SW480 (cell line): ENCODE data around the gene HEXIM2.
"Not testable (repeated sequence)": the region's sequence is repeated elsewhere in the genome, so short reads cannot be mapped to it uniquely, and the experiment has no call there.

ENCODE experiments used
- DNase-seq: peaks from one replicate; pipeline ENCODE4 v3.0.0-alpha.2; 2016; ENCODE audit warnings: low spot score

HEXIM2 gene

GRCh38 chr17:45161288-45162024, at the start of gene HEXIM2:
TSS of gene HEXIM2 (plus strand) at chr17:45161875. CDS start at chr17:45162794, 919 bp downstream.
- peak; percentile 99 for DNase-seq

DNA sequence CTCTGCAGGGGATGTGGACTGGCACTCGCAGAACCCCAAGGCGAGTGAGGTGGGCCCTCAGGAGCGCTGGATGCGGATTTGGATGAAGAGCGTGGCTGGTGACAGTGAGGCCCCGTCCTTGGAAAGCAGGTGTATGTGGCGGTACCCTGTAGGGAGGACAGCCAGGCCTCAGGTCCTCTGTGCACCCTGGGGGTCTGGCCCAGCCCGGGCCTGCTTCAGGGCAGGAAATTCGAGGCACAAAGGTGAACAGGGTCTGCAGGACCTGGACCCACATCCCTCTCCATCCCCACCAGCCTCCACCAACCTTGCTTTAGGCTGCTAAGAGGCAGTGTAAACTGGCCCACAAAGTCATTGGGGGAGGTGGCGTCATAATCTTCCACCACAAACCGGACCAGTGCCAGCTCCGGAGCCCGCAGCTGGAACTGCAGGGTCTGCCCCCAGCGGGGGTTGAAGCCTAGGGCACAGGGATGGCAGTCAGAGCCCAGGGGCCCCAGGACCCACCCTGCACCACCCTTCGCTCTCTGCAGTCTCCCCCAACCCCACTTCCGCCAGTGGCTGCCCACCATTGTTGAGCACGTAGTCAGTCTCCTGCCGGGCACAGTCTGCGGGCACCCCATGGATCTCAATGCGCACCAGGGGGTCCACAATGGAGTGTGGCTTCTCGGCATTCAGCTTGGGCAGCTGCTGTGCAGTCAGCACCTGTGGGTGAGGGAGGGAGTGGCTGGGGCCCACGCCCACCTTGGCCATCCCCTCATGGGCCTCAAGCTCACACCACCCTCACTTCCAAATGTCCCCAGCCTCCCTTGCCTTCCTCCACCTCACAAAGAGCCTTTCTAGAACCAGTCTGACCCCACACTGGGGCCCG, 48.9 kb upstream of the HEXIM2 start:
- no peak for DNase-seq

DNA sequence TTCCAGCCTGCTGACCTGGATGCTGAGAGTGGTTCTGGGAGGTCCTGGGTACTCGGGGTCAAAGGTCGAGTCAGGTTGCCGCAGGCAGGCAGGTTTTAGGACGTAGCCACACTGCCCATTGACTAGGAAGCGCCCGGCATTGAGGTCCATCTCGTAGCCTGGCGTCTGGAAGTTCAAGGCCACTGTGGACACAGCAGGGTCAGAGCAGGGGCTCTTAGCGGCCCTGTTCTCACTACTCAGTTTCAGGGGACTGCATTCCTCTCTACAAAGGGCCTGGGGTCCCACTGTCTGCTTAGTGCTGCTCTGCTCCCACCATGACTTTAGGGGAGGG, 48.3 kb upstream of the HEXIM2 start:
- DNase-seq, result no peak

DNA sequence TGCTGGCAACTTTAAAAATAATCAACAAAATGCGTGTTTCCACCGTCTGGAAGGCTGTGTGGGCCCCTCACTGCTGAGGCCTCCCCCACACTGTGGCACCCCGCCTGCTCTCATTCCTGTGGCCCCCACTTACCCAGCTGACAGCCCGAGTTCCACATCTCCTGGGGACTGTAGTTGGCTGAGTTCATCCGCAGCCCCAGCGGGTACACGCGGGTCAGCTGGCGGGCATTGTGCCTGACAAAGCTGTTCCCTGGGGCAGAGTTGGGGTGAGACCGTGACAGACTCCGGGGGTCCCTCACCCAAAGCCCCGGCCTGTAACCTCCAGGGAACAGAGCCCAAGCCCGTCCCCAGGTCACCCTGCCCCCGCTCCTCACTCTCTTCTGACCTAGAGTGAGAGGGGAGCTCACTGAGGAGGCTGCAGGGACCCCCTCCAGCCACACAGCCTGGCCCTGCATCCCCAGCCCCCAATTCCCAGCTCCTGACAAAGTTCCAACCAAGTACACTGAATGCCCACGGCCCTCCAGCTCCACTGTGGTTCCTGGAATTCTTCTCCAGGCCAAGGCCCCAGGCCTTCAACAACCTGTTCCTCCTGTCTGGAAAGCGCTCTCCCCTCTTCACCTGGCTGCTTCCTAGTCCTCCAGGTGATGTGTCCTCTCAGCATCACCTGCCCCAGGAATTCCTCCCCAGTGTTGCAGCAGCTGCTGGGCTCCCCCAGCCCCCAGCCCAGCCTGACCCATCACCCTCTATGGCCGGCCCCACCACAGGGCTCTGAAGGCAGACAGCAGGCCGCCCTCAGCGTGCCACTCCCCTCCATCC, 47.4 kb upstream of the HEXIM2 start:
- DNase-seq, result no peak

- no peak for DNase-seq
These were observed 46.6 kb upstream of the HEXIM2 start for GRCh38 chr17:45115015-45115625.

DNA sequence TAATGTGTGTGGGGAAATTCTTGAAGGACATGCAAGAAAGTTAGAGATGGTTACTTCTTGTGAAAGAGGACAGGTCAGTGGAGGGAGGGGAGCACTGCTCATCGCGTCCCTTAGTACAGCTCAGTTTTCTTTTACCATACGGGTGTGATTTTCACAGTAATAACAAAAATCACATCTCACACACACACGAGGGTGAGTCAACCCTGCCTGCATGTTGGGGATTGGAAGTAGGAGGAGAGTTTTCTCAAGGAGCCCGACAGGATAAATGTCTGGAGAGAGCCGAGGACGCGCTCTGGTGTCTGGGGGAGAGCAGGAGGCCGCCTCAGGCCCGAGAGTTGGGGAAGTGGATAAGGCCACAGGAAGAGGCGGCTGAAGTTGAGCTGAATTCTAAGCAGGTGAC, 45.8 kb upstream of the HEXIM2 start:
- DNase-seq, result no peak

- no peak for DNase-seq
These were observed 45.1 kb upstream of the HEXIM2 start for GRCh38 chr17:45116434-45117016.

DNA sequence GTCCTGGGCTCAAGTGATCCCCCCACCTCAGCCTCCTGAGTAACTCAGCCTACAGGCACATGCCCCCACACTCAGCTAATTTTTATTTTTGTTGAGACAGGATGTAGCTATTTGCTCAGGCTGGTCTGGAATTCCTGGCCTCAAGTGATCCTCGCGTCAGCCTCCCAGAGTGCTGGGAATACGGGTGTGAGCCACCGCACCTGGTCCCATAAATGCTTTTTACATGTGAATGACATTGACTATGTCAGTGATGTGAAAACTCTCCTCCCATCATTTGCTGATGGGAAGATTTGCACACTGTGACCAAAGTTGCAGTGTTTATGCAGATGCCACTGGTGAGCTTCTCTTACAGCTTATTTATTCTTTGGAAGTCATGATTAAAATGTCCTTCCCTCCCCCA, 44.3 kb upstream of the HEXIM2 start:
- DNase-seq, result no peak

- DNase-seq, result no peak
These were observed 43.6 kb upstream of the HEXIM2 start for GRCh38 chr17:45117848-45118646.

DNA sequence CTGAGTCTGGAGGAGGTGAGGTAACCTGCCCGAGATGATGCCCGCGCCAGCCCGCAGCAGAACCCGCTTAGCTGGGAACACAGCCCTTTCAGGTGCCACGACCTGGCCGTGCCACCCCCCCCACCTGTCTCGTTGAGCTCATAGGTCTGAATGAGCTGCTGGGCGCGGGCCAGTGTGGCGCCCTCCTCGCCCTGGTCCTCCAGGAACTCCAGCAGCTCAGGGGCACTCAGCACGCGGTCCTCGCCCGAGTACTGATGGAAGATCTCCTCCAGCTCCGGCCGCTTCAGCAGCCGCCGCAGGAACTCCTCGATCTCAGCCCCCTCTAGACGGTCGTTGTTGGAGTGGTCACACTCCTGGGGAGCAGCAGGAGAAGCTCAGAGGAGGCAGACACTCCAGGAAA, 43.0 kb upstream of the HEXIM2 start:
- no peak for DNase-seq

DNA sequence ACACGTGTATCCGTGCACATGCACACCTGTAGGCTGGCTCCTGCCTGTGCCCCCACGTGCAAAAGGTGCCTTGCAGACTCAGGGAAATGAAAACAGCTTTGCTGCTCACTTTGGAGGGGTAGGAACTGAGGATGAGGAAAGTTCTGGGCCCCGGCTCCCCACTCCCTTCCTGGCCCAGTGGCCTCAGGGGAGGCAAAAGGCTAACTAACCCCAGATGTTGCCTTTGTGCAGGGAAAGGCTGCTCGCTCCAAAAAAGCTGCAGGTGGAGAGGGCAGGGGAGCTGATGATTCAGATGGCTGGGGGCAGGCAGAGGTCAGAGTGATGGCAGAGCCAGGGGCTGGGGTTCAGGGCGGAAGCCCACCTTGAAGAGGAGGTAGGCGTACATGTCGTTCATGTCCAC, 41.7 kb upstream of the HEXIM2 start:
- DNase-seq, result no peak

GRCh38 chr17:45120558-45120957, 41.1 kb upstream of the HEXIM2 start:
- no peak for DNase-seq

DNA sequence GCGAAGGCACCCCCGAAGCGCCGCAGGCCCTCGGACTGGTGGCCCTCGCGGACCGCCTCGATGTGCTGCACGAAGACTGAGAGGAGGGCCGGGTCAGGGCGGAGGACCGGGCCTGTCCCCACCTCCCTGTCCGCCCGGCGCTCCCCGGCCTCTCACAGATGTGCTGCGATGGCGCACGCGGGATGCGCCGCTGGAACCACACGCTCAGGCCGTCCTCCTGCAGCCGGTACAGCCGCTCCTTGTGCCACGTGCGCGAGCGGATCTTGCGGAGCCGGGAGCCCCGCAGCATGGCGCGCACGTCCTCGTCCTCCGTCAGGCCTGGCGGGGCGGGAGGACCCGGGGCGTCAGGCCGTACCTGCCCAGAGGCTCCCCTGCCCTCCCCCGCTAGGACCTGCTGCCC, 40.6 kb upstream of the HEXIM2 start:
- no peak for DNase-seq

DNA sequence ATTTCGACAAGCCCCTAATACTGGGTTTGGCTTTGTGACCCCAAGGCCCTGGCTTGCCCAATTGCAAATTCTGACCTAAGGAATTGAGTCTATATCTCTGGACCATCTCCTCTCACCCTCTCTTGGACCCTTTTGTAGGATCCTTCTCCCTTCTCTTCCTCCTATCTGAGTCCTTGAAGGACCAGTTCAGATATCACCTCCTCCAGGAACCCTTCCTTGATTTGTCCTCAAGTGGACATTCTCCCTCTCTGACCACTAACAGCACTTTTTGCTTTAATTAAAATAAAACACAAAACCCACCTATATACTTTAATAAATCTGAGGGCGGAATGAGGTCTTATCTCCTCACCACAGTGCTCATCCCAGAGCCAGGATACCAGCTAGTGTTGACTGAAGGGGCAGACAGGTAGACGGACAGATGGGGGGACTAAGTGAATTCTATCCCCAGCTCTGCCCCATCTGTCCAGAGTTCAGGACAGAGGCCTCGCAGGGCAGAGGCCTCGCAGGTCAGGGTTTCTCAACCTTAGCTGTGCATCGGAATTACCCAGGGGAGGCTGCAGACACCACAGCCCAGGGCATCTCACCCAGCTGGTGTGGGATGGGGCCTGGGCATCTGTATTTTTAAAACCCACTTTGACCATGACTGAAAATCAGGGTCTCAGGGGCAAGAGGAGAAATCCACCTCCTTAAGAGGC, 38.5 kb upstream of the HEXIM2 start:
- no peak for DNase-seq

DNA sequence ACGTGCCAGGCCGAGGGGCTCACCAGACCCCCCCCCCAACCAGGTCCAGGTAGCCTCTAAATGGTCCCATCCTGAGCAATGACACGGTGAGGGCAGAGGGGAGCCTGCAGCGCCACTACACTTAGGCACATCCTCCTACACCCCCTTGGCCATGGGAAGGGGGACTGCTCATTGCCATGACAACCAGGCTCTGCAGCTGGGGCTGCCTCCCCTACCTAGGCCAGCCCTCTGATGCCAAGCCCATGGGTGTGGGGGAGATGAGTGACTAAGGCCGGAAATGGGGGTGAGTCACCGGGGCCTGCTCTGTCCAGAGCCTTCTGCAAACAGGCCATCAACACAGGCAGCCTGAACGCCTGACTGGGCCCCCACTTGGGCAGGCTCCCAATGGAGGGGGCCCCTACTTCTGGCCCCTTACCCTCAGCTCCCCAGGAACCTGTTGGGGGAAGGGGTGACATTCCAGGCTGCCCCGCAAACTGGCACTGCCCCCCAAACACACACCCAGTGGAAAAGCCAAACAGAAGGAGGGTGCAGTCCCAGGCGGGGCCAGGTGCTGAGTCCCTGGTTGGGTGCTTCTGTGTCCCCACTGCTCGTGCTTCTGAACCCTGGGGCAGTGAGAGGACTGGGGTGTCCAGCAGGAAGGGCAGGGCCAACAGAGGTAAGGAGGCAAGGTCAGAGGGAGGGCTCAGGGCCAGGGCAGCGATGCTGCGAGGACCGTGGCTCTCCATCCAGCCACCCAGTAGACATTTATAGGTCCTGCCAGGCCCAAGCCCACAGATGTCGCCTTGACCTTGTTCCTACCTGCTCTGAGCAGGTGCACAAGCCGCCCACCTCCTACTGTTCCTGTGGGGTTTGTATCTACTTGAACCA, 37.5 kb upstream of the HEXIM2 start:
- DNase-seq, result peak; percentile 95

DNA sequence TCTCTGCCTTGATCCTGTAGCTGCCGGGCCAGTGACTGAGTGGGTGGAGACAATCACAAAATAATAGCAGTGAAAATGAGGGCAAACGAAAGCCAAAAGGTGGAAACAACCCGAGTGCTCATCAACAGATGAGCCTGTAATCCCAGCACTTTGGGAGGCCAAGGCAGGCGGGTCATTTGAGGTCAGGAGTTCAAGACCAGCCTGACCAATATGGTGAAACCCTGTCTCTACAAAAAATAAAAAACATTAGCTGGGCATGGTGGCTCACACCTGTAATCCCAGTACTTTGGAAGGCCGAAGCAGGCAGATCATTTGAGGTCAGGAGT, 36.9 kb upstream of the HEXIM2 start:
- not testable (repeated sequence) for DNase-seq

DNA sequence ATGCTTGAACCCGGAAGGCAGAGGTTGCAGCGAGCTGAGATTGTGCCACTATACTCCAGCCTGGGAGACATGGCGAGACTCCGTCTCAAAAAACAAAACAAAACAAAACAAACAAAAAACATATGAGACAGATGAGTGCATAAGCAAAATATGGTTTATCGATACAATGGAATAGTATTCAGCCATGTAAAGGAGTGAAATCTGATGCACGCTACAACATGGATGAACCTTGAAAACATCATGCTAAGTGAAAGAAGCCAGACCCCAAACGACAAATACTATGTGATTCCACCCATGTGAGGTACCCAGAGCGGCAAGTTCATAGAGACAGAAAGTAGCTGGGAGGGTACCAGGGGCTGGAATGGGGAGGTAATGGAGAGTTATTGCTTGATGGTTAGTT, 36.2 kb upstream of the HEXIM2 start:
- DNase-seq, result no peak

GRCh38 chr17:45127207-45127547, 34.5 kb upstream of the HEXIM2 start:
- no peak for DNase-seq

- peak; percentile 70 for DNase-seq
These were observed 34.0 kb upstream of the HEXIM2 start for GRCh38 chr17:45127548-45128300.
